Retina (tissue), 1 donor: Measurements from ENCODE around the gene ADARB2.
A peak's percentile ranks its signal among the peaks of the same experiment; 100 is the strongest.

Experiments
- DNase-seq: peaks from one replicate; pipeline ENCODE4 v3.0.0-alpha.2; 2016

Gene ADARB2

GRCh38 chr10:1209355-1209979, 527.9 kb downstream of the ADARB2 start:
- DNase-seq, result no peak

GRCh38 chr10:1208366-1209311, 528.7 kb downstream of the ADARB2 start:
- no peak for DNase-seq

GRCh38 chr10:1206601-1207000, 530.7 kb downstream of the ADARB2 start:
- no peak for DNase-seq

- no peak for DNase-seq
Observed at GRCh38 chr10:1206101-1206500, 531.2 kb downstream of the ADARB2 start.

- no peak for DNase-seq
Observed at GRCh38 chr10:1205450-1206030, 531.8 kb downstream of the ADARB2 start.

GRCh38 chr10:1204434-1205326, 532.6 kb downstream of the ADARB2 start:
- no peak for DNase-seq

GRCh38 chr10:1203704-1204103, 533.6 kb downstream of the ADARB2 start:
- no peak for DNase-seq

- DNase-seq, result no peak
Observed at GRCh38 chr10:1203216-1203615, 534.1 kb downstream of the ADARB2 start.

GRCh38 chr10:1202343-1202742, 535.0 kb downstream of the ADARB2 start:
- no peak for DNase-seq

GRCh38 chr10:1200866-1201807, 536.2 kb downstream of the ADARB2 start:
- DNase-seq, result peak; percentile 37

GRCh38 chr10:1199897-1200721, 537.2 kb downstream of the ADARB2 start:
- no peak for DNase-seq

- no peak for DNase-seq
Observed at GRCh38 chr10:1199345-1199673, 538.0 kb downstream of the ADARB2 start.

GRCh38 chr10:1198453-1199344, 538.6 kb downstream of the ADARB2 start:
- peak; percentile 48 for DNase-seq

- no peak for DNase-seq
Observed at GRCh38 chr10:1197384-1197783, 539.9 kb downstream of the ADARB2 start.

GRCh38 chr10:1196656-1197055, 540.7 kb downstream of the ADARB2 start:
- no peak for DNase-seq

- no peak for DNase-seq
Observed at GRCh38 chr10:1195828-1196227, 541.5 kb downstream of the ADARB2 start.

GRCh38 chr10:1194161-1194560, 543.2 kb downstream of the ADARB2 start:
- no peak for DNase-seq

GRCh38 chr10:1193561-1193960, 543.8 kb downstream of the ADARB2 start:
- no peak for DNase-seq

GRCh38 chr10:1191752-1192151, 545.6 kb downstream of the ADARB2 start:
- DNase-seq, result no peak
